ENCODE results near the gene TMEM178B.
A peak's percentile ranks its signal among the peaks of the same experiment; 100 is the strongest.
"Not testable (repeated sequence)": the region's sequence is repeated elsewhere in the genome, so short reads cannot be mapped to it uniquely, and the experiment has no call there.

Gene TMEM178B

DNA sequence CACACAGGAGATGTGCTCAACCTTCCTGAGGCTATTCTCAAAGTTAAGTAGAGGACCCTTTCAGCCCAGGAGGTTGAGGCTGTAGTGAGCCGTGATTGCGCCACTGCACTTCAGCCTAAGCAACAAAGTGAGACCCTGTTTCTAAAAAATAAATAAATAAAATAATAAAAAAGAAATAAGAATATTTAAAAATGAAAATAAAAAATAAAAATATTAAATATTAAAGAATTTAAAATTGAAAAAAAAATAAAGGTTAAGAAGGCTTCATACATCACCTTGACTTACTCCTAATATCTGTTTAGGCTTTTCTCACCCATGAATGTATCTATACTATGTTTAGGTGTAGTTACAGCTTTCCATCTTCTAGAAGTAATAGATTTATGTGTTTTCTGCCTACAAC lies 289.9 kb downstream of the TMEM178B start:
- no peaks in the 10 kb centered on the region for H3K27me3 ChIP-seq (ENCODE audit: insufficient read depth, low read length)
- H3K4me3 ChIP-seq (ENCODE audit: low read depth, low read length) = peak overlapping the region; percentile 67; the same call in 1 of the 2 replicates
- H3K27ac ChIP-seq (ENCODE audit: low read depth, low read length) = peak overlapping the region; percentile 83

DNA sequence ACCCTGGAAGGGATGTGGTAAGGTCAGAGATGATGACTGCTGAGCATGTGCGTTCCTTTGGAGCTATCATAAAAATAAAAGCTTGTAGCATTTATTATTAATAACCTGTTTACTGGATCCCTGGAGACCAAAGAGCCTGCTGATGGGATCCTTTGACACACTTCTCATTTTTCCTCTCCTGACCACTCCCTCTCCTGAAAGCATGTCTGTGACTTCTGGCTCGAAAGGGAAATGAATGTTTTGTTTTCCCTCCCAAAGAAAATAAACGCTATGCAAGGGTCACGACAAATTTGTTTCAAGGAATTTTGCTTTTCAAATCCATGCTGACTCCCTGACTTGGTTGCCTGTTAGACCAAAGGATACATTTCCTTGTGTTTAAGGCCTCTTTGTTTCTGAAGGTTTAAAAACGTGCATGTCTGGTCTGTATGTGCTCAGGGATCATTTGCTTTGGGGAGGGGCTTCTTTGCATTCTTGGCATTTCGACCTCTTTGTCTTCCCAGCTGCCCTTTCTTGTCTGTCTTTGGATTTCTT lies 292.3 kb downstream of the TMEM178B start:
- no peaks in the 10 kb centered on the region for H3K36me3 ChIP-seq (ENCODE audit: insufficient read depth, low read length)
- no peak overlapping the region for H2AFZ ChIP-seq (ENCODE audit: low read length, unreplicated experiment)
- 0 out of 2 replicates have a peak, but pooled peaks cover under 1% of the 10 kb centered on the region for H3K27me3 ChIP-seq (ENCODE audit: insufficient read depth, low read length)
- H3K4me1 ChIP-seq (ENCODE audit: control insufficient read depth, insufficient read depth, low read length, unreplicated experiment) = peaks cover 34% of the 10 kb centered on the region
- no peak overlapping the region for H3K27ac ChIP-seq (ENCODE audit: low read depth, low read length)
- H3K4me3 ChIP-seq (ENCODE audit: low read depth, low read length) = no peak overlapping the region
- no peaks in the 10 kb centered on the region for H3K79me2 ChIP-seq (ENCODE audit: control insufficient read depth, insufficient read depth, low read length, unreplicated experiment)

More for the DNA sequence above, 289.9 kb downstream of the TMEM178B start:
- H2AFZ ChIP-seq (ENCODE audit: low read length, unreplicated experiment) = no peak overlapping the region
- H3K4me1 ChIP-seq (ENCODE audit: control insufficient read depth, insufficient read depth, low read length, unreplicated experiment) = peaks cover 34% of the 10 kb centered on the region
- no peaks in the 10 kb centered on the region for H3K36me3 ChIP-seq (ENCODE audit: insufficient read depth, low read length)
- H3K79me2 ChIP-seq (ENCODE audit: control insufficient read depth, insufficient read depth, low read length, unreplicated experiment) = no peaks in the 10 kb centered on the region

DNA sequence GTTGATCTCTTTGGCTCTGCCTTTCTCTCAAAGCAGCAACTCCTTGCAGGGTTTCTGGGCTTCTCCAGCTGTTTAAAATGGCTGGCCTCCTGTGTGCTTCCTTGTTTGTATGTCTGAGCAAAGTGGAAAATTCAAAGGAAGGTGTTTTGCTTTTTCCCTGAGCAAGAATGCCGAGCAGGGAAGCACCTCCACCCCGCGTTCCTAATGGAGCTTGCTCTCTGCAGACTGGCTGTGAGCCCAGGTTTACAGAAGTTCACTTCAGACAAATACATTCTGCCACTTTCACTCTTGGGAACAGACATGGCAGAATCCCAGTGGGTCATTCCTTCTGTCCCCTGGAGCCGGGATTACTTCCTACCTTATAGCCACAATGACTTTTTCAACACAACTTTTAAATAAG lies 295.6 kb downstream of the TMEM178B start:
- 0 out of 2 replicates have a peak, but pooled peaks cover 6% of the 10 kb centered on the region for H3K27me3 ChIP-seq (ENCODE audit: insufficient read depth, low read length)

DNA sequence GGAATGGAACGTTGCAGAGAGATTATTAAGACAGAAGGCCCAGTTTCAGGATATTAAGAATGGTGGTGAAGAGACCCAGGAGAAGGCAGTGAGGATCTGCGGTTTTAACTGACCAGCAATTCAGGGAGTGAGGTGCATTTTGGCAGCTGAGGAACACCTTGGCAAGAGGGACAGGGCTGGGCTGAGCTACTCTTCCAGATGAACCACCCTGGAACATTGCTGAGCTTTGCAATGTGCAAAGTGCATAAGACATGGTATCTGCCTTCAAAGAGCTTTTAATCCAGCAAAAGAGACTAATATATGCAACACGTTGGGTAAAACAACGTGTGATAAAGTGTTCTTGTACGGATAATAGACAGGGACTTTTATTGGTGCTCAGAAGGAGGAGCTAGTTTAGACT lies 296.3 kb downstream of the TMEM178B start:
- H3K27me3 ChIP-seq (ENCODE audit: insufficient read depth, low read length) = 0 out of 2 replicates have a peak, but pooled peaks cover 6% of the 10 kb centered on the region

More for the DNA sequence above, 295.6 kb downstream of the TMEM178B start:
- no peaks in the 10 kb centered on the region for H3K36me3 ChIP-seq (ENCODE audit: insufficient read depth, low read length)
- peaks cover 14% of the 10 kb centered on the region for H3K4me1 ChIP-seq (ENCODE audit: control insufficient read depth, insufficient read depth, low read length, unreplicated experiment)
- no peak overlapping the region for H2AFZ ChIP-seq (ENCODE audit: low read length, unreplicated experiment)
- H3K4me3 ChIP-seq (ENCODE audit: low read depth, low read length) = no peak overlapping the region
- no peaks in the 10 kb centered on the region for H3K79me2 ChIP-seq (ENCODE audit: control insufficient read depth, insufficient read depth, low read length, unreplicated experiment)
- H3K27ac ChIP-seq (ENCODE audit: low read depth, low read length) = no peak overlapping the region

DNA sequence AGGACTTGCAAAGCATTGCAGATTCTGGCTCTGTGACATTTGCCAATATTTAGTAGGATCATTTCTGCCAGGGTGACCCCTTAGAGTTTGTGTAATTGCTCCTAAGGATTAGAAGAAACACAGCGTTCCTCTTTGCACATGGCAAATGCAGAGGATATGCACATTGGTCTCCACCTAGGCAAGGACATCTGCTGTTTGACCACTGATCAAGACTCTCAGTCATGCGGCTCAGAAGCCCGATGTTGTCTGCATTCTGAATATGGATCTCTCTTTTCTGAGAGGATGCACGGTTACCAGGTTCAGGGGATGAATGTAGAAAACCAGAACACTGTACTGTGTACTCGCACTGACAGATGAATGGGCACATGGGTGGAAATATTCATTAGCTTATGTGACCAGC lies 296.8 kb downstream of the TMEM178B start:
- no peaks in the 10 kb centered on the region for H3K79me2 ChIP-seq (ENCODE audit: control insufficient read depth, insufficient read depth, low read length, unreplicated experiment)
- H3K27me3 ChIP-seq (ENCODE audit: insufficient read depth, low read length) = 0 out of 2 replicates have a peak, but pooled peaks cover 6% of the 10 kb centered on the region
- H2AFZ ChIP-seq (ENCODE audit: low read length, unreplicated experiment) = no peak overlapping the region
- no peak overlapping the region for H3K27ac ChIP-seq (ENCODE audit: low read depth, low read length)
- H3K36me3 ChIP-seq (ENCODE audit: insufficient read depth, low read length) = no peaks in the 10 kb centered on the region
- H3K4me3 ChIP-seq (ENCODE audit: low read depth, low read length) = no peak overlapping the region
- peaks cover 12% of the 10 kb centered on the region for H3K4me1 ChIP-seq (ENCODE audit: control insufficient read depth, insufficient read depth, low read length, unreplicated experiment)

More for the DNA sequence above, 296.3 kb downstream of the TMEM178B start:
- H3K36me3 ChIP-seq (ENCODE audit: insufficient read depth, low read length) = no peaks in the 10 kb centered on the region
- H3K4me1 ChIP-seq (ENCODE audit: control insufficient read depth, insufficient read depth, low read length, unreplicated experiment) = peaks cover 14% of the 10 kb centered on the region
- H3K27ac ChIP-seq (ENCODE audit: low read depth, low read length) = no peak overlapping the region
- H3K79me2 ChIP-seq (ENCODE audit: control insufficient read depth, insufficient read depth, low read length, unreplicated experiment) = no peaks in the 10 kb centered on the region
- H2AFZ ChIP-seq (ENCODE audit: low read length, unreplicated experiment) = no peak overlapping the region
- H3K4me3 ChIP-seq (ENCODE audit: low read depth, low read length) = no peak overlapping the region

DNA sequence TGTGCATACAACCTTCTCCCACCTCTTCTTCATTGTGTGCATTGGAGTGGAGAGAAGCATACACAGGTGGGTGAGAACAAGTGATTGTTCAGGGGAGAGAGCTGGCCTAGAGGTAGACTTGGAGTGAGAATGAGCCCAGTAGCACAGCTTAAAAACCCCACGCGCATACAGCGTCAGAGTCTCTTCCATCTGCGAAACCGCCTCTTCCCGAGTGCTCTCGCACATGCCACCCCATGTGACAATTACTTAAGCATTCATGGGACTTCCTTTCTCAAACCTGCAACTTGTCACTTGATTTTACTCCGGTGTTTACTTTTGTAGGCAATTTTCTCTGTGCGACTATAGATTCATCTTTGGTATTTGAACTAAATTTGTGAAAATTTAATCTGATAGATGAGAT lies 300.6 kb downstream of the TMEM178B start:
- Histone ChIP-seq H3K27me3 (ENCODE audit: insufficient read depth, low read length) (0 out of 2 replicates have a peak, but pooled peaks cover 6% of the 10 kb centered on the region), H3K4me3 (ENCODE audit: low read depth, low read length) (no peak overlapping the region), H3K36me3 (ENCODE audit: insufficient read depth, low read length) (no peaks in the 10 kb centered on the region), H2AFZ (ENCODE audit: low read length, unreplicated experiment) (no peak overlapping the region), H3K79me2 (ENCODE audit: control insufficient read depth, insufficient read depth, low read length, unreplicated experiment) (no peaks in the 10 kb centered on the region), H3K4me1 (ENCODE audit: control insufficient read depth, insufficient read depth, low read length, unreplicated experiment) (no peaks in the 10 kb centered on the region), H3K27ac (ENCODE audit: low read depth, low read length) (no peak overlapping the region)

DNA sequence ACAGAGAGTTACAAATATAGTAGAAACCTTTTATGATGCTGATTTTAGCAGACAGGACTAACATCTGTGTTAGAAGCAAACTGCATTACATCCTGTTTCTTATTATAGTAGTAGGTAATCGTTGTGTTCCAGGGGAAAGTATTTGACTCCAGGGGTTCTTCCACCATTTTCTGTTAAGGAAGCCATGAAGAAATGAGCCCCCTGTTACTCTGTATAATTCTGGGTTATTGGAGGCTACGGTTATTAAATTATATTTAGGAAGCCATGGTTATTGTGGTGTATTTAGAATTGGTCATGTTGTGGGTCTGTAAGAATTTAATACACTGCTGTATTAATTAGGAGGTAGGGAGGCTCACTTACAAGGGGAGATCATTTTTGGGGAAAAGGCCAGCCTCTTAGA lies 301.6 kb downstream of the TMEM178B start:
- H3K79me2 ChIP-seq (ENCODE audit: control insufficient read depth, insufficient read depth, low read length, unreplicated experiment) = no peaks in the 10 kb centered on the region
- no peaks in the 10 kb centered on the region for H3K4me1 ChIP-seq (ENCODE audit: control insufficient read depth, insufficient read depth, low read length, unreplicated experiment)
- no peak overlapping the region for H3K27ac ChIP-seq (ENCODE audit: low read depth, low read length)
- H3K36me3 ChIP-seq (ENCODE audit: insufficient read depth, low read length) = no peaks in the 10 kb centered on the region
- H2AFZ ChIP-seq (ENCODE audit: low read length, unreplicated experiment) = no peak overlapping the region
- H3K4me3 ChIP-seq (ENCODE audit: low read depth, low read length) = no peak overlapping the region
- H3K27me3 ChIP-seq (ENCODE audit: insufficient read depth, low read length) = 0 out of 2 replicates have a peak, but pooled peaks cover 7% of the 10 kb centered on the region

DNA sequence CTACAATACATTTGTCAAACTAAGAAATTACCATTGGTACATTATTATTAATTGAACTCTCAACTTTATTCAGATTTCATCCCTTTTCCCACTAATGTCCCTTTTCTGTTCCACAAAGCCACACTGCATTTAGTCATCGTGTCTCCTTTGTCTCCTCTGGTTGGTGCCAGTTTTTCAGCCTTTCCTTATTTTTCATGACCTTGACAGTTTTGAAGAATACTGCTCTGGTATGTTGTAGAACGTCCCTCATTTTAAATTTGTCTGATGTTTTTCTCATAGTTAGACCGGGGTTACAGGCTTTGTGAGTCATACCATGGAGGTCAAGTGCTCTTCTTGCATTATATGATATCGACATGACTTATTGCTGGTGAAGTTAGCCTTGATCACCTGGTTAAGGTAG lies 304.0 kb downstream of the TMEM178B start:
- Histone ChIP-seq H2AFZ (ENCODE audit: low read length, unreplicated experiment) (no peak overlapping the region), H3K4me3 (ENCODE audit: low read depth, low read length) (no peak overlapping the region), H3K4me1 (ENCODE audit: control insufficient read depth, insufficient read depth, low read length, unreplicated experiment) (no peaks in the 10 kb centered on the region), H3K27me3 (ENCODE audit: insufficient read depth, low read length) (0 out of 2 replicates have a peak, but pooled peaks cover 5% of the 10 kb centered on the region), H3K36me3 (ENCODE audit: insufficient read depth, low read length) (no peaks in the 10 kb centered on the region), H3K27ac (ENCODE audit: low read depth, low read length) (no peak overlapping the region), H3K79me2 (ENCODE audit: control insufficient read depth, insufficient read depth, low read length, unreplicated experiment) (no peaks in the 10 kb centered on the region)

DNA sequence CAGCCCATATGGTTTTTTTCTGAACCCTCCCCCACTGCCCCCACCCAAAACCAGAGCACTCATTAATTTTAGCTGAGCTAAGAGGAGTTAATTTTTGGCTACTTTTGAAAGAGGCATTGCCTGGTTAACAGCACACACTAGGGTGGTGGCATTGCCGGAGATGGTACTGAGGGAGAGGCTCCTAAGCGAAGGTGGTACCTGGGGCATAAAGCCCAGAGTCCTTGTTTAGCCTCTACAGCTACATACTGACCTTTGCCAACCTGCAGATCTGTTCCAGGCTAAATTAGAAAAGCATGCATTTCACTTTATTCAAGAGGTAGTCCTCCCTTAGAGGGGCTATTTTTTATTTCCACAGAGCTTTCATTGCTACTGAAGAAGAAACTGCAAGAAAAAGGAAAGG lies 304.5 kb downstream of the TMEM178B start:
- Histone ChIP-seq H2AFZ (ENCODE audit: low read length, unreplicated experiment) (no peak overlapping the region), H3K79me2 (ENCODE audit: control insufficient read depth, insufficient read depth, low read length, unreplicated experiment) (no peaks in the 10 kb centered on the region), H3K27ac (ENCODE audit: low read depth, low read length) (no peak overlapping the region), H3K36me3 (ENCODE audit: insufficient read depth, low read length) (no peaks in the 10 kb centered on the region), H3K4me1 (ENCODE audit: control insufficient read depth, insufficient read depth, low read length, unreplicated experiment) (no peaks in the 10 kb centered on the region), H3K4me3 (ENCODE audit: low read depth, low read length) (no peak overlapping the region), H3K27me3 (ENCODE audit: insufficient read depth, low read length) (0 out of 2 replicates have a peak, but pooled peaks cover 5% of the 10 kb centered on the region)

DNA sequence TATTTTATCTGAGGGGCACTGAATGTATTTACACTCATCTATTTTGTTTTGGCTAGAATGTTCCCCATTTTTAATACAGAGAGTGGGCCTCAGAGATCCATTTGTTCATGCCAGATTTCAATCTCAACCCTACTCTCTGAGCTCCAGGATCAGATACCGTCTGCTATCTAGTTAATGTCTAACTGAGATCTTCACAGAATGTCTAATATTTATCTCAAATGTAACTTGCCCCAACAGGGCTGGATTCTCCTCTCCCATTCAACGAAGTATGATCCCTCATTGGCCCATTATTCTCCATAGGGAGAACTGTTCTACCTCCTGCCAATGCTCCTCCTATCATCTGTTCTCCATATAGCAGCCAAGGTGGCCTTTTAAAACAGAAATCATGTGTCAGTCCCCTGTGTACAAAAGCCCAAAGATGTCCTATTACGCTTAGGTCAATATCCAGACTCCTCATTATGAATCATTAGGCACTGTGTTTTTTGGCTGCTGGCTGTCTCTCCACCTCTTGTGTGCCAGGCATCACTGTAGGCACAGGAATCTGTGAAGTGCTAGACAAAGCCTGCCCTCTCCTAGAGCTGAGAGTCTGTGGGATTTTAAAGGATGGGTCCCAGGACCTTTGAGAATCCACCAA lies 308.0 kb downstream of the TMEM178B start:
- Histone ChIP-seq H2AFZ (ENCODE audit: low read length, unreplicated experiment) (no peak overlapping the region), H3K4me1 (ENCODE audit: control insufficient read depth, insufficient read depth, low read length, unreplicated experiment) (no peaks in the 10 kb centered on the region), H3K27ac (ENCODE audit: low read depth, low read length) (no peak overlapping the region), H3K79me2 (ENCODE audit: control insufficient read depth, insufficient read depth, low read length, unreplicated experiment) (no peaks in the 10 kb centered on the region), H3K36me3 (ENCODE audit: insufficient read depth, low read length) (no peaks in the 10 kb centered on the region), H3K27me3 (ENCODE audit: insufficient read depth, low read length) (0 out of 2 replicates have a peak, but pooled peaks cover 5% of the 10 kb centered on the region), H3K4me3 (ENCODE audit: low read depth, low read length) (no peak overlapping the region)

DNA sequence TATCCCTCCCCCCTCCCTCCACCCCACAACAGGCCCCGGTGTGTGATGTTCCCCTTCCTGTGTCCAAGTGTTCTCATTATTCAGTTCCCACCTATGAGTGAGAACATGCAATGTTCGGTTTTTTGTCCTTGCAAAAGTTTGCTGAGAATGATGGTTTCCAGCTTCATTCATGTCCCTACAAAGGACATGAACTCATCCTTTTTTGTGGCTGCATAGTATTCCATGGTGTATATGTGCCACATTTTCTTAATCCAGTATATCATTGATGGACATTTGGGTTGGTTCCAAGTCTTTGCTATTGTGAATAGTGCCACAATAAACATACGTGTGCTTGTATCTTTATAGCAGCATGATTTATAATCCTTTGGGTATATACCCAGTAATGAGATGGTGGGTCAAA lies 309.5 kb downstream of the TMEM178B start:
- H3K4me3 ChIP-seq (ENCODE audit: low read depth, low read length); H3K79me2 ChIP-seq (ENCODE audit: control insufficient read depth, insufficient read depth, low read length, unreplicated experiment); H3K36me3 ChIP-seq (ENCODE audit: insufficient read depth, low read length); H3K27me3 ChIP-seq (ENCODE audit: insufficient read depth, low read length); H3K4me1 ChIP-seq (ENCODE audit: control insufficient read depth, insufficient read depth, low read length, unreplicated experiment); H3K27ac ChIP-seq (ENCODE audit: low read depth, low read length); H2AFZ ChIP-seq (ENCODE audit: low read length, unreplicated experiment): not testable (repeated sequence)

Data from ACC112 (cell line).